Lower lobe of right lung (tissue), 2 donors: Measurements from ENCODE around the gene PANK2. TPM values are rescaled to one million over a fixed set of nuclear protein-coding genes. Genes with fewer than 3 reads are reported as not detected.

ENCODE experiments used
- ATAC-seq, 2 donors: fragments of 200-7000 bp; cut with Tn5 transposase; one replicate each; pipeline ENCODE4 v1.9.1; 2020 to 2022; ENCODE audit warnings: mild to moderate bottlenecking in 2 of 2, moderate library complexity in 2 of 2
- DNase-seq: peaks from one replicate; pipeline ENCODE4 v3.0.0-alpha.2; 2020
- H3K27ac ChIP-seq: fragments of 200-600 bp; one replicate; pipeline ENCODE4 v1.8.0; 2022
- H3K27me3 ChIP-seq: fragments of 200-600 bp; one replicate; pipeline ENCODE4 v1.8.0; 2022; ENCODE audit warnings: low read depth
- H3K36me3 ChIP-seq: fragments of 200-600 bp; one replicate; pipeline ENCODE4 v1.8.0; 2022; ENCODE audit warnings: mild to moderate bottlenecking
- H3K4me1 ChIP-seq: fragments of 200-600 bp; one replicate; pipeline ENCODE4 v1.8.0; 2022
- H3K4me3 ChIP-seq: fragments of 200-600 bp; one replicate; pipeline ENCODE4 v1.8.0; 2022; ENCODE audit warnings: mild to moderate bottlenecking
- H3K9me3 ChIP-seq: fragments of 200-600 bp; one replicate; pipeline ENCODE4 v1.8.0; 2022
- intact Hi-C: fragments of 100-400 bp; cut with DNase I; formaldehyde crosslinking; loops from one replicate; pipeline ENCODE4 v1.11.0; 2022
- total RNA-seq: library from RNA; stranded (reverse); fragmentation: NEBNext Ultra II Directional; extraction: Animal tissue kit (Norgen Biotek cat#: 25700); gene quantifications from one replicate; pipeline ENCODE4 v1.2.1, GENCODE V29; 2021
- TF ChIP-seq, protein P1 (sequence below): fragments of 200-600 bp; IDR thresholded peaks from one replicate; pipeline ENCODE4 v1.8.0; 2022; ENCODE audit warnings: antibody characterized with exemption, mild to moderate bottlenecking
- donor health status: DM: no; HTN: yes; CAD: no; lungs with severe emphysema.

PANK2 gene
- total RNA-seq, 1 donor from 2014 or later = 39.1 TPM

DNA sequence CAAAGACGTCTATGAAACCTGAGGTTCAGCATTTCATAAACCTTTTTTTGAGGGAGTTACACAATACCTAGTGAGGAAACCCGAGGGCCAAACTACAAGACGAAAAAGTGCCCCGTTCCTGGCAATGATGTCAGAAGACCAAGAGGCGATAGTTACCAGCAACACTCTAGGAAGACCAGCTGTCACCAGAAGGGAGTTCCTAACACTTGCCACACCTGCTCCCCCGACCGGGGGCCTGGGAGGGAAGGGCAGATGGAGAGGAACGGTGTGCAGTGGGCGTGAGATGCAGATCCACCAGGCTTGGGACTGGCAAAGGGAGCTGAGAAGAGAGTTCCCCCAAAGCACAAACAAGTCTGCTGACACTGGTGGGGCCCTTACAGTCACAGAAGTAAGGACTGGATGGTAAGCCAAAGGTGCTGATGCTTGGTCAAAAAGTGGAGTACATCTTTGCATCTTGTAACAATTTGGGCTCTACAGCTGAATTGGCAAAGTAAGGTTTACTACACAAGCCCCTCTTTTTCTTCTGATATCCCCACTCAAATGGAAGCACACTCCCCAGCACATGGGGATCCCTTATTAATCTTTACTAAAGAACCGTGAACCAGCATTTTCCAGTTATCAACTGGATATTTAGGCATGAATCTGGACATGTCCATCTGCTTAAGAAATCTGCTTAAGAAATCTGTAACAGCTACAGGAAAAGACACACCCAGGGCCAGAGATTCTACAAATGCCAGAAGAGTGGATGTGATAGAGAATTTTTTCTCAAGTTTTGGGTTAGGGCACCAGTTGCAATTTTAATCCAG, 38.5 kb downstream of the PANK2 start:
- TF ChIP-seq, protein P1, sequence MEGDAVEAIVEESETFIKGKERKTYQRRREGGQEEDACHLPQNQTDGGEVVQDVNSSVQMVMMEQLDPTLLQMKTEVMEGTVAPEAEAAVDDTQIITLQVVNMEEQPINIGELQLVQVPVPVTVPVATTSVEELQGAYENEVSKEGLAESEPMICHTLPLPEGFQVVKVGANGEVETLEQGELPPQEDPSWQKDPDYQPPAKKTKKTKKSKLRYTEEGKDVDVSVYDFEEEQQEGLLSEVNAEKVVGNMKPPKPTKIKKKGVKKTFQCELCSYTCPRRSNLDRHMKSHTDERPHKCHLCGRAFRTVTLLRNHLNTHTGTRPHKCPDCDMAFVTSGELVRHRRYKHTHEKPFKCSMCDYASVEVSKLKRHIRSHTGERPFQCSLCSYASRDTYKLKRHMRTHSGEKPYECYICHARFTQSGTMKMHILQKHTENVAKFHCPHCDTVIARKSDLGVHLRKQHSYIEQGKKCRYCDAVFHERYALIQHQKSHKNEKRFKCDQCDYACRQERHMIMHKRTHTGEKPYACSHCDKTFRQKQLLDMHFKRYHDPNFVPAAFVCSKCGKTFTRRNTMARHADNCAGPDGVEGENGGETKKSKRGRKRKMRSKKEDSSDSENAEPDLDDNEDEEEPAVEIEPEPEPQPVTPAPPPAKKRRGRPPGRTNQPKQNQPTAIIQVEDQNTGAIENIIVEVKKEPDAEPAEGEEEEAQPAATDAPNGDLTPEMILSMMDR = no peak
- no peaks in the 10 kb centered on the region for H3K27me3 ChIP-seq

DNA sequence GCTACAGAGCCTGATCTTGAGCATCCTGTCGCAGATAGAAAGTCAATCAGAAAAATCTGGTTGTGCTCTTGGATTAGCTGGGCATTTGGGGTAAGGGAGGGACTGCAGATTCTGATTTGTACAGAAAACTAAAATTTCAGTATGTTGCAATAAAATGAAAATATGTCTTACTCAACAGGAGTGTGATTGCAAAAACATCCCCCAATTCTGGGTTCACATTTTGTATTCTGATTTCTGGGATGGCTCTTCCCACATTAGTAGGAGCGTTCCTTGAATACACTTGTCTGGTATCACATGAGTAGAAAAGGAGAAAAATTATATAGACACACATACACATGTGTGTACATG, 40.5 kb downstream of the PANK2 start:
- no peak for DNase-seq
- H3K27me3 ChIP-seq = no peaks in the 10 kb centered on the region
- peaks cover 15% of the 10 kb centered on the region for H3K36me3 ChIP-seq
- TF ChIP-seq, protein P1 = no peak
- H3K4me3 ChIP-seq = no peak overlapping the region
- H3K9me3 ChIP-seq = no peaks in the 10 kb centered on the region
- H3K27ac ChIP-seq = no peak overlapping the region
- ATAC-seq = no peak
- intact Hi-C loops = no loop called here
- H3K4me1 ChIP-seq = peaks cover 79% of the 10 kb centered on the region

More for the DNA sequence above, 38.5 kb downstream of the PANK2 start:
- ATAC-seq (peak; percentile 44 to 64), DNase-seq (peak; percentile 60)
- H3K36me3 ChIP-seq = peaks cover 30% of the 10 kb centered on the region
- no peak overlapping the region for H3K4me3 ChIP-seq
- H3K9me3 ChIP-seq = no peaks in the 10 kb centered on the region
- H3K4me1 ChIP-seq = peaks cover 80% of the 10 kb centered on the region
- H3K27ac ChIP-seq = peak overlapping the region; percentile 42
- intact Hi-C loops = no loop called here

DNA sequence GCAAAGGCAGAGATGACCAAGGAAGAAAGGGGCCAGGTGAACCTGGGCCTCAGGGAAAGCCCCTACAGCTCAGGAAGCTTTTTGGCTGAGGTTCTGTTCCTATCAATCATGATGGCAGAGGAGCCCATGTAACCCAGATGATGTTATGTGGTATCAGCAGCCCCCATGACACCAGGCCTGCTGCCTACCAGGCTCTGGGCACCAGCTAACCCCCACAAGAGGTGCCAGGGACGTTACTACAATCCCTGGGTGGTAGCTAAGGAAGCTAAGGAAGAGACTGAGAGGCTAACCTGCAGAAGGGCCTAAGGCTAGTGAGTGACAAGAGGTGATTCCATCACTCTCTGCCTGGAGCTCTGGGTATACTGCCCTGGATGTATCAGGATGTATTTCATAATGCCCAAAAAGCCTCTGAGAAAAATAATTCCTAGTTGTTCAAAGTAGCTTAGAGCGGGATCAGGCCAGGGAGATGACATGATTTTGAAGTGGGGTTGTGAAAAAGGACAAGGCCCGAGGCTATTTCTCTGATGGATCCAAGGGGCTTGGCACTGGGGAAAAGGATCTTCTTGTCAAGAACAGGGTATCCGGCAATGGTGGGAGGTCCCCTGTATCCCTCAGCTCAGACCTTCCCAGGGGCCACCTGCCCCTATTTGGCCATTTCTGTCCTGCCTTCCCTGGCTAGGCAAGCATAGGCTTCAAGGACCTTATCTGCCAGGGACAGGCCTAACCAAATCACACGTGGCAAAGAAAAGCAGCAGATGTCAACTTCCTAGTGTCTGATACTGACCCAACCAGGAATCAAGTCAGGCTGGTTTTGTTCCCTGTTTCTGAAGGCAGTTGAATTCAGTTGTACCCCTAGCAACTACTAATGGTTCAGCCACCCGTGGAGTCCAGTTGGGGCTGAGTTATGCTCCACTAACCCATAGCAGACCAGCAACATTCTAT, 41.3 kb downstream of the PANK2 start:
- DNase-seq = no peak
- intact Hi-C loops = no loop called here
- TF ChIP-seq, protein P1 = no peak
- Histone ChIP-seq H3K27me3 (no peaks in the 10 kb centered on the region), H3K9me3 (no peaks in the 10 kb centered on the region), H3K4me1 (peaks cover 88% of the 10 kb centered on the region), H3K4me3 (no peak overlapping the region), H3K36me3 (peaks cover 7% of the 10 kb centered on the region), H3K27ac (no peak overlapping the region)
- ATAC-seq = no peak

DNA sequence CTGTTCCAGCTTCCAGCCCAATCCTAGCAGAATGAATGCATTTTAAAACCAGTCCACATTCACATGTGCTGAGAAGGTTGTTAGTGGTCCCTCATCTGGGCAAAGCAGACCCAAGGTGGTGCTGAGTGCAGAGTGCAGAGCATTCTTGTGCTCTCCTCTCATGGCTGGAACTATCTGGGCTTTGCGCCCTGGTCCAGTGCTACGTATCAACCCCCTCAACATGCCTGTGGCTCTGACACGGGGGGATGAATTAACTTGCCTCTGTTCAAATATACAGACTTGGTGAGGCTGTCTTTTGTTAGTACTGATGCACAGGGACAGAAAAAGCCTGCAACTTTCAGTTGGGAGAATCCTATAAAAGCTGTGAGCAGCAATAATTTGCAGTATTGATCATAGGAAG, 42.5 kb downstream of the PANK2 start:
- intact Hi-C loops = no loop called here
- Histone ChIP-seq H3K4me3 (no peak overlapping the region), H3K36me3 (peaks cover 5% of the 10 kb centered on the region), H3K9me3 (no peaks in the 10 kb centered on the region), H3K27me3 (no peaks in the 10 kb centered on the region), H3K27ac (no peak overlapping the region), H3K4me1 (peaks cover 85% of the 10 kb centered on the region)
- TF ChIP-seq, protein P1 = no peak
- DNase-seq = no peak
- no peak for ATAC-seq

DNA sequence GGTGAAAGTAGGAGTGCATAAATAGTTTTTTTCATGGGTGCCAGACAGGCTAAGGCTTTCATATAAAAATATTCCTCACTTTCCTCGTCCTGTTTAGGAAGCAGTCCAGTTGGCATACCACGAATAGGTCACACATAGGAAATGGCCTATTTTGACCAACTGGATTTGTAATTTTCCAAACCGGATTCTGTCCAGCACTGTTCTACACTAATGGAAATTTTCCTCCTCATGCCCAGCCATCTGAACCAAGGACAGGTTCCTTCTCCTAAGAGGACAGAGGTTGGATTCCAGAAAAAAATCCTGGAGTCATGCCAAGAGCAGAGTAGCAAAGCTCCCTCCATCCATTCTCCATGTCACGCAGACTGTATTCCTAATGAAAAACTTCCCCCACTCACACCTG, 43.1 kb downstream of the PANK2 start:
- intact Hi-C loops = no loop called here
- Histone ChIP-seq H3K4me1 (peaks cover 79% of the 10 kb centered on the region), H3K4me3 (peak overlapping the region; percentile 47), H3K27me3 (no peaks in the 10 kb centered on the region), H3K36me3 (peaks cover 5% of the 10 kb centered on the region), H3K9me3 (no peaks in the 10 kb centered on the region), H3K27ac (peak overlapping the region; percentile 72)
- DNase-seq (no peak), ATAC-seq (peak in 1 of 2 donors; percentile 33)
- TF ChIP-seq, protein P1 = no peak
